ENCODE results near the gene SLC1A4.

SLC1A4 gene

DNA sequence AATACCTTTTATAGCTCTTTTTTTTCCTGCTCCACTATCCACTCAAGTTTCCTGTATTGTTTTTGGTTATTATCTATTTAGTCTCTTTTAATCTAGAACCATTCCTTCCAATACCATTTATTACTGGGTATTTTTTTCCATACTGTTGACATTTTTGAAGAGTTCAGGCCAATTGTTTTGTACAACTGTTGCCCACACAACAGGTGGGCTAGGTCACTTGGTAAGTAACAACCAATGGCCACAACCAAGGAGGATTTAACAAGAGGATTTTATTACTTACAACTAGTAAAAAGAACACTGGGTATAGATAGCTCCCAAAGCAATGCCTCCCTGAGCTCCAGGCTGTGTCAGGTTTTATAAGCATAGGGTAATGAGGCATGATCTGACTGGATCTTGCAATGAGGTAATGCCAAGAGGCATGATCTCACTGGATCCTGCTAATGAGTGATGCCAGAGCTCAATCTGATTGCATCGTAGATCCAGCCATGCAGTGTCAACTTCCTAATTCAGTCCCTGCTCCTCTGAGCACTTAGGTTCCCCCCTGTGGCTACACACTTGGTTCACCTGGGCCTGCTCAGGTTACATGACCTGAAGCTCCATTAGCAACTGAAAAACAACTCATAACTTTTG, 59.9 kb downstream of the SLC1A4 start (continued):
- TF ChIP-seq KLF16 (tag by site-specific recombination; IDR thresholded peaks at IDR 0.05) (peak; percentile 7; the same call in 1 of the 2 replicates), ZNF24 (tag by site-specific recombination; IDR thresholded peaks at IDR 0.05) (peak; percentile 84), ZNF660 (tag by site-specific recombination; IDR thresholded peaks at IDR 0.05) (peak; percentile 34; the same call in 1 of the 2 replicates), ZNF335 (tag by site-specific recombination; conservative IDR thresholded peaks at IDR 0.05) (peak; percentile 29; the same call in 1 of the 2 replicates), ZNF510 (tag by site-specific recombination; IDR thresholded peaks at IDR 0.05; ENCODE audit: insufficient replicate concordance) (no peak), ZNF629 (tag by site-specific recombination; IDR thresholded peaks at IDR 0.05) (peak; percentile 95), ZBTB21 (tag by site-specific recombination; IDR thresholded peaks at IDR 0.05) (peak; percentile 97), ZNF785 (tag by site-specific recombination; IDR thresholded peaks at IDR 0.05) (no peak), TRIM28 (IDR thresholded peaks at IDR 0.05; ENCODE audit: borderline replicate concordance, low read length) (no peak)
- TF ChIP-seq, protein P1, sequence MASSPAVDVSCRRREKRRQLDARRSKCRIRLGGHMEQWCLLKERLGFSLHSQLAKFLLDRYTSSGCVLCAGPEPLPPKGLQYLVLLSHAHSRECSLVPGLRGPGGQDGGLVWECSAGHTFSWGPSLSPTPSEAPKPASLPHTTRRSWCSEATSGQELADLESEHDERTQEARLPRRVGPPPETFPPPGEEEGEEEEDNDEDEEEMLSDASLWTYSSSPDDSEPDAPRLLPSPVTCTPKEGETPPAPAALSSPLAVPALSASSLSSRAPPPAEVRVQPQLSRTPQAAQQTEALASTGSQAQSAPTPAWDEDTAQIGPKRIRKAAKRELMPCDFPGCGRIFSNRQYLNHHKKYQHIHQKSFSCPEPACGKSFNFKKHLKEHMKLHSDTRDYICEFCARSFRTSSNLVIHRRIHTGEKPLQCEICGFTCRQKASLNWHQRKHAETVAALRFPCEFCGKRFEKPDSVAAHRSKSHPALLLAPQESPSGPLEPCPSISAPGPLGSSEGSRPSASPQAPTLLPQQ (tag by site-specific recombination; IDR thresholded peaks at IDR 0.05): peak; percentile 59; the same call in 1 of the 2 replicates

DNA sequence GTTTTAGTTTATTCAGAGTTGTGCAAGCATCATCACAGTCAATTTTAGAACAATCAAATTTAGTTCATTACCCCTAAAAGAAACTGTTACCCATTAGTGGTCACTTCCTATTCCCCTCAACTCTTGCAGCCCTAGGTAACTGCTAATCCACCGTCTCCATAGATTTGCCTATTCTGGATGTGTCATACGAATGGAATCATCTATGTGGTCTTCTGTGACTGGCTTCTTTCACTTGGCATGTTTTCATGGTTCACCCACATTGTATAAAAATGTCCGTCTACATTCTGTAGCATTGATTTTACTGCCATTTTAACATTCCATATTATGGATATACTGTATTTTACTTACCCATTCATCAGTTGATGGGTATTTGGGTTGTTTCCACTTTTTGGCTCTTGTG, 61.7 kb downstream of the SLC1A4 start:
- POLR2A ChIA-PET: no interaction called here
- CTCF ChIA-PET: no interaction called here
- TF ChIP-seq ZNF10 (tag by site-specific recombination; IDR thresholded peaks at IDR 0.05) (peak; percentile 63; the same call in 1 of the 2 replicates), ZNF214 (tag by site-specific recombination; IDR thresholded peaks at IDR 0.05; ENCODE audit: borderline replicate concordance) (no peak)

DNA sequence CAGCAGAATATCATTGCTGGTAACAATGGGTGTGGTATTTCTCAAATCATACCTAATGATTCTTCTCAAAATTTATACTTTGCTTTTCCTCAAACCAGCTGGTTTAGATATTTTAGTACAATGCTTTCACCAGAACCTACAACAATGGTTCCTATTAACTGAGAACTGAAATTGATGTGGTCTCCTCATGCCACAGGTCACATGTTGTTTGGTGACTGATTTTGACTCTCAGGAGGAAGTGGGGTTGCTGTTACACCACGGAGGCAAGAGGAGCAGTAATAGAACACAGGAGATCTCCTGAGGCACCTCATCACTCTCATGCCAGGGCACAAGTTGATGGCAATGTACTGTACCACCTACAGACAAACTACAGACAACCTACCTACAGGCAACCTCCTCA, 64.0 kb downstream of the SLC1A4 start:
- no peaks in the 10 kb centered on the region for H3K9me3 ChIP-seq (ENCODE audit: control insufficient read depth, insufficient read depth, low read depth, low read length)
- no peaks in the 10 kb centered on the region for H3K36me3 ChIP-seq (ENCODE audit: control insufficient read depth in 2 of 2, insufficient read depth in 1 of 2, low read length in 2 of 2)
- peaks cover 4% of the 10 kb centered on the region; the same call in 1 of the 2 replicates for H3K4me1 ChIP-seq (ENCODE audit: control insufficient read depth, insufficient read depth, low read length)
- no peak overlapping the region for H3K27ac ChIP-seq (ENCODE audit: extremely low read depth, low read depth, low read length)
- TF ChIP-seq, protein P2, sequence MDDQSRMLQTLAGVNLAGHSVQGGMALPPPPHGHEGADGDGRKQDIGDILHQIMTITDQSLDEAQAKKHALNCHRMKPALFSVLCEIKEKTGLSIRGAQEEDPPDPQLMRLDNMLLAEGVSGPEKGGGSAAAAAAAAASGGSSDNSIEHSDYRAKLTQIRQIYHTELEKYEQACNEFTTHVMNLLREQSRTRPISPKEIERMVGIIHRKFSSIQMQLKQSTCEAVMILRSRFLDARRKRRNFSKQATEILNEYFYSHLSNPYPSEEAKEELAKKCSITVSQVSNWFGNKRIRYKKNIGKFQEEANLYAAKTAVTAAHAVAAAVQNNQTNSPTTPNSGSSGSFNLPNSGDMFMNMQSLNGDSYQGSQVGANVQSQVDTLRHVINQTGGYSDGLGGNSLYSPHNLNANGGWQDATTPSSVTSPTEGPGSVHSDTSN (CRISPR knock-in tag; IDR thresholded peaks at IDR 0.05): no peak
- peak; percentile 34; the same call in 1 of the 2 replicates for TF ChIP-seq SCRT2 (tag by site-specific recombination; IDR thresholded peaks at IDR 0.05)
- TF ChIP-seq SP7 (tag by site-specific recombination; IDR thresholded peaks at IDR 0.05): no peak
- no peak for TF ChIP-seq ZBTB20 (tag by site-specific recombination; IDR thresholded peaks at IDR 0.05)
- H3K4me3 ChIP-seq (ENCODE audit: low read depth, low read length): no peak overlapping the region
- ChIA-PET CTCF (interaction anchor here (2.1 kb wide), 1 partner anchor 12 kb away, joined by 5 read pairs; no protein-coding TSS in a partner anchor), POLR2A (no interaction called here)

More for the DNA sequence above, 61.7 kb downstream of the SLC1A4 start:
- Histone ChIP-seq H3K4me3 (ENCODE audit: low read depth, low read length) (no peak overlapping the region), H3K9me3 (ENCODE audit: control insufficient read depth, insufficient read depth, low read depth, low read length) (no peaks in the 10 kb centered on the region), H3K27ac (ENCODE audit: extremely low read depth, low read depth, low read length) (no peak overlapping the region), H3K36me3 (ENCODE audit: control insufficient read depth in 2 of 2, insufficient read depth in 1 of 2, low read length in 2 of 2) (peaks cover 0 to 10% of the 10 kb centered on the region in 2 experiments; a peak in 1 of 3 replicates), H3K4me1 (ENCODE audit: control insufficient read depth, insufficient read depth, low read length) (no peaks in the 10 kb centered on the region)

DNA sequence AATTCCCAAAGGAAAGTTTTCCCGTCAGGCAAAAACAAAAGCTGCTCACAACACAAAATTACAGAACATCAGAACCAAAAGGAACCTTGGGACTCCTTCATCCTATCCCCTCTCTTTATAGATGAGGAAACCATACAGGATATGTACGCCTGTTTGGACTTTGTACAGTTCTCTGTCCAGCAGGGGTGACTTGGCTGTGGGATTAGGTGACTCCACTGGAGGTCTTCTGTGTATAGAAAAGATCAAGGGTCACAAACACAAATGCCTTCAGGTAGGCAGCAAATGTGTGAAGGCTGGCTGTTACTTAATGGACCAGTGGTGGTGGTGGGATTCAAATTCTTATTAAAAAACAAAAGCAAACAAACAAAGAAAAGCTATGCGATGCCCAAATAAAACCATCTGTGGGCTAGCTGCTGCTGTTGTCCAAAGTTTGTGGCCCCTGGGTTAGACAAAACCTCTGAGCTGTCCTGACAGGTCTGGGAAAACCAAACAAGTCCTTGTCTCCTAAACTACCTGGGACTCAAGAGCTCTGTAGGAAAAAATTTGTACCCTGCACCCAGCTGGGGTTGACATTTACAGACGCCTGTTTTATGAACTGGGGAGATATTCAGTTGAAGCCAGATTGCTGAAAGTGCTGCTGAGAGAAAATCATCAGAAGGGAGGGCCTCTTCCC, 65.7 kb downstream of the SLC1A4 start:
- Histone ChIP-seq H3K4me1 (ENCODE audit: control insufficient read depth, insufficient read depth, low read length) (peaks cover 8% of the 10 kb centered on the region; the same call in 1 of the 2 replicates), H3K36me3 (ENCODE audit: control insufficient read depth in 2 of 2, insufficient read depth in 1 of 2, low read length in 2 of 2) (peaks cover 0 to 2% of the 10 kb centered on the region in 2 experiments; a peak in 1 of 3 replicates), H3K9me3 (ENCODE audit: control insufficient read depth, insufficient read depth, low read depth, low read length) (no peaks in the 10 kb centered on the region), H3K27ac (ENCODE audit: extremely low read depth, low read depth, low read length) (no peak overlapping the region), H3K4me3 (ENCODE audit: low read depth, low read length) (no peak overlapping the region; the same call in 1 of the 2 replicates)
- POLR2A ChIA-PET: interaction anchor here (1.3 to 2.5 kb wide), 9 partner anchors 8 to 304 kb away, joined by 3 to 35 read pairs (median 7); partner anchors contain the start of genes ACTR2 and RAB1A
- TF ChIP-seq, protein P3, sequence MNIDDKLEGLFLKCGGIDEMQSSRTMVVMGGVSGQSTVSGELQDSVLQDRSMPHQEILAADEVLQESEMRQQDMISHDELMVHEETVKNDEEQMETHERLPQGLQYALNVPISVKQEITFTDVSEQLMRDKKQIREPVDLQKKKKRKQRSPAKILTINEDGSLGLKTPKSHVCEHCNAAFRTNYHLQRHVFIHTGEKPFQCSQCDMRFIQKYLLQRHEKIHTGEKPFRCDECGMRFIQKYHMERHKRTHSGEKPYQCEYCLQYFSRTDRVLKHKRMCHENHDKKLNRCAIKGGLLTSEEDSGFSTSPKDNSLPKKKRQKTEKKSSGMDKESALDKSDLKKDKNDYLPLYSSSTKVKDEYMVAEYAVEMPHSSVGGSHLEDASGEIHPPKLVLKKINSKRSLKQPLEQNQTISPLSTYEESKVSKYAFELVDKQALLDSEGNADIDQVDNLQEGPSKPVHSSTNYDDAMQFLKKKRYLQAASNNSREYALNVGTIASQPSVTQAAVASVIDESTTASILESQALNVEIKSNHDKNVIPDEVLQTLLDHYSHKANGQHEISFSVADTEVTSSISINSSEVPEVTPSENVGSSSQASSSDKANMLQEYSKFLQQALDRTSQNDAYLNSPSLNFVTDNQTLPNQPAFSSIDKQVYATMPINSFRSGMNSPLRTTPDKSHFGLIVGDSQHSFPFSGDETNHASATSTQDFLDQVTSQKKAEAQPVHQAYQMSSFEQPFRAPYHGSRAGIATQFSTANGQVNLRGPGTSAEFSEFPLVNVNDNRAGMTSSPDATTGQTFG (tag by site-specific recombination; IDR thresholded peaks at IDR 0.05; ENCODE audit: borderline replicate concordance): no peak
- TF ChIP-seq ZNF211 (tag by site-specific recombination; IDR thresholded peaks at IDR 0.05; ENCODE audit: low read depth): no peak
- no peak for TF ChIP-seq ZNF175 (tag by site-specific recombination; IDR thresholded peaks at IDR 0.05)
- CTCF ChIA-PET: interaction anchor here (0.6 to 2.1 kb wide), 7 partner anchors 10 to 139 kb away, joined by 3 to 9 read pairs (median 3); no protein-coding TSS in a partner anchor

Data from HEK293 (cell line).